Activated CD8-positive, alpha-beta T cell treated with anti-CD3 and anti-CD28 coated beads for 36 hours (primary cell): ENCODE measurements around the gene ZMAT3. TPM values are rescaled to one million over a fixed set of nuclear protein-coding genes. Genes with fewer than 3 reads are reported as not detected.

Experiments used
- ATAC-seq: fragments of 200-7000 bp; cut with Tn5 transposase; one replicate; pipeline ENCODE4 v1.10.0; 2021; ENCODE audit warnings: mild to moderate bottlenecking, moderate library complexity
- CTCF ChIA-PET: fragments of 350-600 bp; sonication (Branson Sonifier 250); formaldehyde crosslinking; loops from one replicate; lab custom pipeline; 2021; ENCODE audit warnings: antibody characterized with exemption; lab: Charles Lee
- POLR2A ChIA-PET: fragments of 350-600 bp; sonication (Branson Sonifier 250); formaldehyde crosslinking; loops from one replicate; lab custom pipeline; 2021; ENCODE audit warnings: antibody characterized with exemption; lab: Charles Lee
- DNase-seq: peaks from one replicate; pipeline ENCODE4 v3.0.0-alpha.2; 2020
- H3K27ac Mint-ChIP-seq: one replicate; pipeline ENCODE4 v1.8.0; 2021; ENCODE audit warnings: mild to moderate bottlenecking, mixed read lengths
- H3K27me3 Mint-ChIP-seq: one replicate; pipeline ENCODE4 v1.8.0; 2021; ENCODE audit warnings: mixed read lengths
- H3K36me3 Mint-ChIP-seq: one replicate; pipeline ENCODE4 v1.8.0; 2021; ENCODE audit warnings: low read depth, mixed read lengths
- H3K4me1 Mint-ChIP-seq: one replicate; pipeline ENCODE4 v1.8.0; 2021; ENCODE audit warnings: low read depth, mixed read lengths
- H3K4me3 Mint-ChIP-seq: one replicate; pipeline ENCODE4 v1.8.0; 2021; ENCODE audit warnings: mild to moderate bottlenecking, moderate library complexity, mixed read lengths
- H3K9me3 Mint-ChIP-seq: one replicate; pipeline ENCODE4 v1.8.0; 2021; ENCODE audit warnings: mixed read lengths
- intact Hi-C: fragments of 100-400 bp; cut with micrococcal nuclease; formaldehyde crosslinking; loops from one replicate; pipeline ENCODE4 v1.10.0; 2022
- total RNA-seq, 2 experiments: library from RNA; stranded (reverse); gene quantifications; one replicate each; pipeline ENCODE4 v1.2.3, GENCODE V29; 2021
- TF ChIP-seq, protein P1 (sequence below): fragments of 200-600 bp; IDR thresholded peaks from one replicate; pipeline ENCODE4 v1.8.0; 2022; ENCODE audit warnings: antibody characterized with exemption, mild to moderate bottlenecking

Gene ZMAT3
- total RNA-seq, 2 experiments from 2014 or later, result 14.6 to 15.9 TPM

DNA sequence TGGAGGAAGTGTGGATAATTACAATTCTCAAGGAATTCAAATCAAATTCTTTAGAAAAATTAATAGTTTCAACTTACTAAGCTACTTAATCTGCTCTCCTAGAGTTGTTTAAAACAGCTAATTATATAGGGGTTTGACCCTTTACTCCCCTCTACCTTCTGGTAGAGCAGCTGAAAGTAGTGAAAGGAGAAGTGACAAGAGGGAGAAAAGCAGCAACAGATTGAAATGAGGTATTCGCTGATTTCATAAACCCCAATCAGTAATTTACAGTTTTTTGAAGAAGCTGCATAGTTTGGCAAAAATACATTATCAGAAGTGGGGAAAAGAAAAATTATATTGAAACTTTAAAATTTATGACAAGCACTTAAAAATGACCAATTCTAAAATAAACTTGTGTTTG is 52.8 kb downstream of the ZMAT3 start:
- no peak for DNase-seq
- Mint-ChIP-seq H3K27ac (no peak overlapping the region), H3K4me3 (no peak overlapping the region), H3K4me1 (peaks cover 35% of the 10 kb centered on the region), H3K9me3 (no peaks in the 10 kb centered on the region), H3K36me3 (no peaks in the 10 kb centered on the region), H3K27me3 (no peaks in the 10 kb centered on the region)
- ATAC-seq, result no peak
- TF ChIP-seq, protein P1, sequence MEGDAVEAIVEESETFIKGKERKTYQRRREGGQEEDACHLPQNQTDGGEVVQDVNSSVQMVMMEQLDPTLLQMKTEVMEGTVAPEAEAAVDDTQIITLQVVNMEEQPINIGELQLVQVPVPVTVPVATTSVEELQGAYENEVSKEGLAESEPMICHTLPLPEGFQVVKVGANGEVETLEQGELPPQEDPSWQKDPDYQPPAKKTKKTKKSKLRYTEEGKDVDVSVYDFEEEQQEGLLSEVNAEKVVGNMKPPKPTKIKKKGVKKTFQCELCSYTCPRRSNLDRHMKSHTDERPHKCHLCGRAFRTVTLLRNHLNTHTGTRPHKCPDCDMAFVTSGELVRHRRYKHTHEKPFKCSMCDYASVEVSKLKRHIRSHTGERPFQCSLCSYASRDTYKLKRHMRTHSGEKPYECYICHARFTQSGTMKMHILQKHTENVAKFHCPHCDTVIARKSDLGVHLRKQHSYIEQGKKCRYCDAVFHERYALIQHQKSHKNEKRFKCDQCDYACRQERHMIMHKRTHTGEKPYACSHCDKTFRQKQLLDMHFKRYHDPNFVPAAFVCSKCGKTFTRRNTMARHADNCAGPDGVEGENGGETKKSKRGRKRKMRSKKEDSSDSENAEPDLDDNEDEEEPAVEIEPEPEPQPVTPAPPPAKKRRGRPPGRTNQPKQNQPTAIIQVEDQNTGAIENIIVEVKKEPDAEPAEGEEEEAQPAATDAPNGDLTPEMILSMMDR, result no peak
- intact Hi-C loops, result loop anchor here (10.0 kb wide), 1 partner anchor 546 kb away; the partner anchor contains the start of gene ACTL6A
- ChIA-PET POLR2A (interaction anchor here (0.7 kb wide), 1 partner anchor 446 kb away, joined by 3 read pairs; no protein-coding TSS in a partner anchor), CTCF (interaction anchor here (2.0 kb wide), 1 partner anchor 296 kb away, joined by 5 read pairs; no protein-coding TSS in a partner anchor)

DNA sequence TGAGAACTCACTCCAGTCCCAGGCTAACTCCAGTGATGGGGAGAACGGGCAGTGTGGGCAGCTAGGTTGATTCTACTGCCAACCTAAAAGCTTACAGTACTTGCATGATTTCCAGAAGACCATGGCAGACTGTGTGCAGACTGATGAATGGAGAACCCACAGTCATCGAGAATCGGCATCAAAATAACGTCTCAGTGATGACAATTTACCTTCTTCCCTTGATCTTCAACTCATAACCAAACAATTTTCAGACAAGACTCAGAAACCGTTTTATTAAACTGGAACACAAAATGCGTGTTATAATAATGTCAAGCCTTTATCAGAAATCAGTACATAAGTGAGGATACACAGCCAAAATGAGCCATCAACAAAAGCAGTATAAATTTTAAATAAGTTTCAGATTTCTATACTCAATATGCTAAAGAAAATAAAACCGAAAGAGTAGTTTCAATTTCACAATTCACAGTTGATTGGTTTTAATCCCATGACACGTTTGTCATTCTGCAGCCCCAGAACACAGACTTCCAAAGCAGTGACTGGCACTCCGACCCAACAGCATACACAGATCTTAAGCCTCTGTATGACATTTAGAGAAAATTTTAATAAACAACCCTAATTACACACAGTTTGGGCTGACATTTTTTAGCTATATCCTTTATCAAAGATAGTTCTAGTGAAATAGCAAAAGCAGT is 54.5 kb downstream of the ZMAT3 start:
- no peaks in the 10 kb centered on the region for H3K9me3 Mint-ChIP-seq
- ChIA-PET CTCF (interaction anchor here (0.7 to 2.5 kb wide), 6 partner anchors 19 to 304 kb away, joined by 3 to 38 read pairs (median 9); no protein-coding TSS in a partner anchor), POLR2A (interaction anchor here (1.2 kb wide), 1 partner anchor 305 kb away, joined by 4 read pairs; no protein-coding TSS in a partner anchor)
- peak overlapping the region; percentile 15 for H3K4me3 Mint-ChIP-seq
- peaks cover 4% of the 10 kb centered on the region for H3K27me3 Mint-ChIP-seq
- TF ChIP-seq, protein P1, result no peak
- ATAC-seq (peak; percentile 13), DNase-seq (no peak)
- no peak overlapping the region for H3K27ac Mint-ChIP-seq
- intact Hi-C loops, result loop anchor here (10.0 kb wide), 1 partner anchor 548 kb away; the partner anchor contains the start of gene ACTL6A
- H3K36me3 Mint-ChIP-seq, result no peaks in the 10 kb centered on the region
- peaks cover 40% of the 10 kb centered on the region for H3K4me1 Mint-ChIP-seq

DNA sequence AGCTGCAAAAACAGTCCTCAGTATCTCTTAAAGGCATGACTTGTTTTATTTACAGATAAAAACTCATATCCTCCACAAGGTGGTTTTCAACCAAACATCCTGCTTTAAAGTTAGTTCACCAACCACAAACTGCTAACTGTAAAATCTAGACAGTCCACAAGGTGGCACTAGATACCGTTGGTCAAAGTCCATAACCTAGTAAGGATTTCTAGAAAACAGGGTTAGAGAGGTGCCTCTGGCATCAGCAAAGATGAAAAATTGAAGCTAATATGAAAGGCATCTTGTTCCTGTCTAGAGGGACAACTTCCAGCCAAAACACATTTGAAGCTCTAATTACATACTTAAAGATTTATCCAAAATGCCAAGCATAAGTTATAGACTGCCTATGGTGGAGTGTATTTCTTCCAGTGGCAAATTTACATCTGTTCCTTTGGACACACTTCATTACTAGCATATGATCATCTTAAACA is 56.0 kb downstream of the ZMAT3 start:
- ATAC-seq, result peak; percentile 93
- DNase-seq, result peak; percentile 76
- CTCF ChIA-PET, result interaction anchor here (0.6 to 2.5 kb wide), 41 partner anchors 10 to 547 kb away, joined by 3 to 38 read pairs (median 4); partner anchors contain the start of genes ACTL6A, GNB4 and ZMAT3
- Mint-ChIP-seq H3K27ac (no peak overlapping the region), H3K4me1 (peaks cover 29% of the 10 kb centered on the region), H3K9me3 (no peaks in the 10 kb centered on the region), H3K36me3 (no peaks in the 10 kb centered on the region), H3K27me3 (peaks cover 7% of the 10 kb centered on the region), H3K4me3 (no peak overlapping the region)
- intact Hi-C loops, result loop anchor here (1.0 to 10.0 kb wide), 4 partner anchors 55 to 549 kb away; partner anchors contain the start of genes ACTL6A and ZMAT3
- POLR2A ChIA-PET, result interaction anchor here (0.6 to 1.0 kb wide), 3 partner anchors 61 to 300 kb away, joined by 3 read pairs; no protein-coding TSS in a partner anchor
- TF ChIP-seq, protein P1, result peak; percentile 79

DNA sequence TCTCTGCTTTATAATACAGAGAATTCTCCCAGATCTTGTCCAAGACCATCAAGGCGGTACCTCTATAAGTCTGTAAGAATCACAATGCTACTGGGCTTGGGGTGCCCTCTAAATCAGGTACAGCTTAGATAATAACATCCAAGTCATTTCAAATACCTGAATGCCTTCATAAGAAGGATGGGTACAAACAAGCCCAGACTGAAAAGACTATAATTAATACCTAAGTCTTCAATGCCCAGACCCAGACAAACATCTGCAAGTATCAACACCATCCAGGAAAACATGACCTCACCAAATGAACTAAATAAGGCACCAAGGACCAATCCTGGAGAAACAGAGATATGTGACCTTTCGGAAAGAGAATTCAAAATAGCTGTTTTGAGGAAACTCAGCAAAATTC is 65.9 kb downstream of the ZMAT3 start:
- peaks cover 5% of the 10 kb centered on the region for H3K4me1 Mint-ChIP-seq
- ATAC-seq (no peak), DNase-seq (no peak)
- no peak overlapping the region for H3K4me3 Mint-ChIP-seq
- TF ChIP-seq, protein P1, result no peak
- peaks cover 9% of the 10 kb centered on the region for H3K27me3 Mint-ChIP-seq
- ChIA-PET CTCF (no interaction called here), POLR2A (no interaction called here)
- intact Hi-C loops, result no loop called here
- H3K27ac Mint-ChIP-seq, result no peak overlapping the region
- no peaks in the 10 kb centered on the region for H3K36me3 Mint-ChIP-seq
- H3K9me3 Mint-ChIP-seq, result no peaks in the 10 kb centered on the region

DNA sequence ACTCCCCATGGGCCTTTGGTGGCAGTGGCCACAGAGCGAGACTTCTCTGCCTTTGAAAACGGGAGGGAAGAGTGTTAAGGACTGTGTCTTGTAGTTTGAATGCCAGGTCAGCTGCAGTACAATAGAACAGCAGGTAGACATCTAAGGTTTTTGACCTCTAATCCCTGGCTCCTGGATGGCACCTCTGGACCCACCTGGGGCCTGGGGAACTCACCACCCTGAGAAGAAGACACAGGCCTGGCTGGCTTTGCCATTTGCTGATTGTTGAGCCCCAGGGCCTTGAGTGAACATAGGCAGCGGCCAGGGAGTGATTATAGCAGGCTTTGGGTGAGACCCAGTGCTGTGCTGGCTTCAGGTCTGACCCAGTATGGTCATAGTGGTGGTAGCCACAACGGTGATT is 66.4 kb downstream of the ZMAT3 start:
- peaks cover 9% of the 10 kb centered on the region for H3K27me3 Mint-ChIP-seq
- no peak overlapping the region for H3K4me3 Mint-ChIP-seq
- TF ChIP-seq, protein P1, result no peak
- no peak for DNase-seq
- no peak for ATAC-seq
- intact Hi-C loops, result no loop called here
- ChIA-PET CTCF (no interaction called here), POLR2A (no interaction called here)
- no peak overlapping the region for H3K27ac Mint-ChIP-seq
- H3K36me3 Mint-ChIP-seq, result no peaks in the 10 kb centered on the region
- H3K4me1 Mint-ChIP-seq, result peaks cover 9% of the 10 kb centered on the region
- no peaks in the 10 kb centered on the region for H3K9me3 Mint-ChIP-seq
